Caco-2 (cell line): ENCODE results near the gene CEP290. TPM values are rescaled to one million over a fixed set of nuclear protein-coding genes. Genes with fewer than 3 reads are reported as not detected.
"Not testable (repeated sequence)": the region's sequence is repeated elsewhere in the genome, so short reads cannot be mapped to it uniquely, and the experiment has no call there.

Experiments
- BruUV-seq: library from RNA; stranded (reverse); fragments of 400-500 nt; replicated peaks from 2 replicates; lab custom pipeline; 2021; lab: Mats Ljungman, UMichigan
- CTCF ChIA-PET: fragments of 300-600 bp; sonication (Branson Sonifier 250); formaldehyde crosslinking; loops from one replicate; lab custom pipeline; 2022; ENCODE audit warnings: antibody characterized with exemption; lab: Charles Lee
- POLR2A ChIA-PET: fragments of 300-600 bp; sonication (Branson Sonifier 250); formaldehyde crosslinking; loops from one replicate; lab custom pipeline; 2022; ENCODE audit warnings: antibody characterized with exemption; lab: Charles Lee
- DNase-seq, 2 experiments: peaks; one replicate each; pipeline versions ENCODE4 v3.0.0 to v3.0.0-alpha.2; 2020 to 2022
- H3K27me3 ChIP-seq: replicated peaks from 2 replicates; pipeline ENCODE4 v1.6.0; 2011; ENCODE audit warnings: low read length; ENCODE audit not compliant: control insufficient read depth, insufficient read depth
- H3K36me3 ChIP-seq: 2 replicates; pipeline ENCODE4 v1.5.1; 2011; ENCODE audit warnings: low read length; ENCODE audit not compliant: control insufficient read depth, insufficient read depth
- H3K4me1 ChIP-seq: fragments of 250-450 bp; sonication (Bioruptor Pico); 2 replicates; pipeline ENCODE4 v1.5.1; 2020; ENCODE audit warnings: mild to moderate bottlenecking
- H3K4me3 ChIP-seq: 2 replicates; pipeline ENCODE4 v1.5.1; 2011; ENCODE audit warnings: low read depth, mild to moderate bottlenecking, control low read depth, low read length
- H3K9me3 ChIP-seq: fragments of 250-450 bp; sonication (Bioruptor Pico); 2 replicates; pipeline ENCODE4 v1.5.1; 2020; ENCODE audit warnings: mild to moderate bottlenecking, moderate library complexity
- H3K27ac Mint-ChIP-seq: one replicate; pipeline ENCODE4 v1.8.0; 2022; ENCODE audit warnings: mixed read lengths; ENCODE audit not compliant: unreplicated experiment
- H3K27me3 Mint-ChIP-seq: one replicate; pipeline ENCODE4 v1.8.0; 2022; ENCODE audit warnings: mixed read lengths; ENCODE audit not compliant: insufficient read depth, unreplicated experiment
- H3K36me3 Mint-ChIP-seq: one replicate; pipeline ENCODE4 v1.8.0; 2022; ENCODE audit warnings: mild to moderate bottlenecking, mixed read lengths; ENCODE audit not compliant: insufficient read depth, unreplicated experiment
- H3K4me1 Mint-ChIP-seq: one replicate; pipeline ENCODE4 v1.8.0; 2022; ENCODE audit warnings: low read depth, mixed read lengths; ENCODE audit not compliant: unreplicated experiment
- H3K4me3 Mint-ChIP-seq: one replicate; pipeline ENCODE4 v1.8.0; 2022; ENCODE audit warnings: mild to moderate bottlenecking, moderate library complexity, mixed read lengths; ENCODE audit not compliant: unreplicated experiment
- H3K9me3 Mint-ChIP-seq: one replicate; pipeline ENCODE4 v1.8.0; 2022; ENCODE audit warnings: mixed read lengths; ENCODE audit not compliant: unreplicated experiment
- CTCF ChIP-seq, 2 experiments: fragments of 200-600 bp in 1 of 2; IDR thresholded peaks; 1 replicate in 1 of 2; 2 replicates in 1 of 2; pipeline versions ENCODE4 v1.5.1 to v1.8.0; 2011 to 2022; ENCODE audit warnings: antibody characterized with exemption in 1 of 2, control low read depth in 1 of 2, inconsistent platforms in 1 of 2, low read depth in 1 of 2, low read length in 1 of 2, mild to moderate bottlenecking in 1 of 2, moderate library complexity in 1 of 2; ENCODE audit not compliant: insufficient read depth in 1 of 2, severe bottlenecking in 1 of 2, unreplicated experiment in 1 of 2
- intact Hi-C: fragments of 100-400 bp; cut with micrococcal nuclease; formaldehyde crosslinking; loops from one replicate; pipeline ENCODE4 v1.10.0; 2022; ENCODE audit not compliant: unreplicated experiment
- total RNA-seq: library from RNA; stranded (reverse); gene quantifications from 2 replicates; pipeline ENCODE4 v1.2.3, GENCODE V29; 2022

Gene CEP290
- total RNA-seq, 1 experiment from 2014 or later: 14.0 TPM

- Mint-ChIP-seq H3K4me1 (peaks cover 17% of the 10 kb centered on the region), H3K36me3 (no peaks in the 10 kb centered on the region), H3K9me3 (no peaks in the 10 kb centered on the region), H3K27ac (peak overlapping the region; percentile 68), H3K4me3 (peak overlapping the region; percentile 86), H3K27me3 (no peaks in the 10 kb centered on the region)
- Histone ChIP-seq H3K36me3 (no peaks in the 10 kb centered on the region), H3K9me3 (no peaks in the 10 kb centered on the region), H3K27me3 (no peaks in the 10 kb centered on the region), H3K4me1 (peaks cover 30% of the 10 kb centered on the region), H3K4me3 (peak overlapping the region; percentile 86)
- CTCF ChIA-PET: no interaction called here
- BruUV-seq: TSS peak; percentile 52
- DNase-seq: peak; percentile 38 to 50
- intact Hi-C loops: loop anchor here (1.0 to 10.0 kb wide), 3 partner anchors 37 to 1382 kb away; partner anchors contain the start of genes GALNT4 and POC1B
- no peak for TF ChIP-seq CTCF (IDR thresholded peaks at IDR 0.05; ENCODE audit: insufficient read depth in 1 of 2, low read depth in 1 of 2, low read length in 1 of 2, severe bottlenecking in 1 of 2, unreplicated experiment in 1 of 2)
- POLR2A ChIA-PET: interaction anchor here (1.4 kb wide), 1 partner anchor 437 kb away, joined by 3 read pairs; the partner anchor contains the start of gene KITLG
Measured at GRCh38 chr12:88142610-88142991, 713 bp upstream of the CEP290 start.

GRCh38 chr12:88141425-88141773 is 489 bp downstream of the CEP290 start:
- H3K27me3 Mint-ChIP-seq: no peaks in the 10 kb centered on the region
- ChIA-PET CTCF (no interaction called here), POLR2A (interaction anchor here (0.6 to 1.4 kb wide), 2 partner anchors 8 to 439 kb away, joined by 3 to 4 read pairs; partner anchors contain the start of gene KITLG)
- BruUV-seq: TSS peak; percentile 68
- intact Hi-C loops: loop anchor here (10.0 kb wide), 2 partner anchors 433 to 1383 kb away; partner anchors contain the start of genes GALNT4 and POC1B
- H3K27me3 ChIP-seq: no peaks in the 10 kb centered on the region
- TF ChIP-seq CTCF (IDR thresholded peaks at IDR 0.05; ENCODE audit: insufficient read depth in 1 of 2, low read depth in 1 of 2, low read length in 1 of 2, severe bottlenecking in 1 of 2, unreplicated experiment in 1 of 2): no peak
- H3K4me3 ChIP-seq: peak overlapping the region; percentile 86
- peak overlapping the region; percentile 86 for H3K4me3 Mint-ChIP-seq
- peaks cover 17% of the 10 kb centered on the region for H3K4me1 Mint-ChIP-seq
- H3K9me3 ChIP-seq: no peaks in the 10 kb centered on the region
- no peaks in the 10 kb centered on the region for H3K36me3 ChIP-seq
- peak overlapping the region; percentile 68 for H3K27ac Mint-ChIP-seq
- peaks cover 30% of the 10 kb centered on the region for H3K4me1 ChIP-seq
- DNase-seq: no peak
- peaks cover 4% of the 10 kb centered on the region for H3K36me3 Mint-ChIP-seq
- no peaks in the 10 kb centered on the region for H3K9me3 Mint-ChIP-seq

GRCh38 chr12:88139711-88140110 is 2.2 kb downstream of the CEP290 start:
- H3K4me1 Mint-ChIP-seq, H3K4me3 Mint-ChIP-seq, POLR2A ChIA-PET, BruUV-seq, H3K4me3 ChIP-seq, H3K27me3 Mint-ChIP-seq, H3K27ac Mint-ChIP-seq, H3K9me3 ChIP-seq, H3K9me3 Mint-ChIP-seq, DNase-seq, H3K36me3 ChIP-seq, H3K27me3 ChIP-seq, H3K36me3 Mint-ChIP-seq, CTCF ChIA-PET: not testable (repeated sequence)
- intact Hi-C loops: loop anchor here (10.0 kb wide), 2 partner anchors 435 to 1385 kb away; partner anchors contain the start of genes GALNT4 and POC1B
- H3K4me1 ChIP-seq: peaks cover 16% of the 10 kb centered on the region

- not testable (repeated sequence) for BruUV-seq, H3K4me3 Mint-ChIP-seq
- POLR2A ChIA-PET: interaction anchor here (0.6 kb wide), 1 partner anchor 9 kb away, joined by 4 read pairs; the partner anchor contains the start of gene CEP290
Measured at GRCh38 chr12:88133181-88133580, 8.7 kb downstream of the CEP290 start.

More at GRCh38 chr12:88133181-88133580, 8.7 kb downstream of the CEP290 start:
- H3K9me3 Mint-ChIP-seq, CTCF ChIA-PET, H3K27ac Mint-ChIP-seq, H3K4me1 ChIP-seq, H3K27me3 Mint-ChIP-seq, H3K36me3 ChIP-seq, H3K9me3 ChIP-seq, H3K36me3 Mint-ChIP-seq, intact Hi-C loops, DNase-seq, H3K4me1 Mint-ChIP-seq, H3K4me3 ChIP-seq, H3K27me3 ChIP-seq: not testable (repeated sequence)
